Astrocyte of the spinal cord (primary cell): ENCODE data around the gene HIVEP1.

Experiments used
- DNase-seq: peaks from one replicate; pipeline ENCODE4 v3.0.0; 2011; ENCODE audit warnings: low read depth, low spot score
- H3K4me3 ChIP-seq: 2 replicates; pipeline ENCODE4 v1.5.1; 2011; ENCODE audit warnings: low read depth, mild to moderate bottlenecking, low read length, moderate library complexity
- in situ Hi-C: cut with HindIII; loops from 2 replicates; pipeline ENCODE4 v1.10.0; 2017; ENCODE audit warnings: low sequenced_read_pairs
- TF ChIP-seq, protein P1 (sequence below): IDR thresholded peaks from 2 replicates; pipeline ENCODE4 v1.5.1; 2012; ENCODE audit warnings: low read depth, mild to moderate bottlenecking, low read length, inconsistent platforms

HIVEP1 gene

DNA sequence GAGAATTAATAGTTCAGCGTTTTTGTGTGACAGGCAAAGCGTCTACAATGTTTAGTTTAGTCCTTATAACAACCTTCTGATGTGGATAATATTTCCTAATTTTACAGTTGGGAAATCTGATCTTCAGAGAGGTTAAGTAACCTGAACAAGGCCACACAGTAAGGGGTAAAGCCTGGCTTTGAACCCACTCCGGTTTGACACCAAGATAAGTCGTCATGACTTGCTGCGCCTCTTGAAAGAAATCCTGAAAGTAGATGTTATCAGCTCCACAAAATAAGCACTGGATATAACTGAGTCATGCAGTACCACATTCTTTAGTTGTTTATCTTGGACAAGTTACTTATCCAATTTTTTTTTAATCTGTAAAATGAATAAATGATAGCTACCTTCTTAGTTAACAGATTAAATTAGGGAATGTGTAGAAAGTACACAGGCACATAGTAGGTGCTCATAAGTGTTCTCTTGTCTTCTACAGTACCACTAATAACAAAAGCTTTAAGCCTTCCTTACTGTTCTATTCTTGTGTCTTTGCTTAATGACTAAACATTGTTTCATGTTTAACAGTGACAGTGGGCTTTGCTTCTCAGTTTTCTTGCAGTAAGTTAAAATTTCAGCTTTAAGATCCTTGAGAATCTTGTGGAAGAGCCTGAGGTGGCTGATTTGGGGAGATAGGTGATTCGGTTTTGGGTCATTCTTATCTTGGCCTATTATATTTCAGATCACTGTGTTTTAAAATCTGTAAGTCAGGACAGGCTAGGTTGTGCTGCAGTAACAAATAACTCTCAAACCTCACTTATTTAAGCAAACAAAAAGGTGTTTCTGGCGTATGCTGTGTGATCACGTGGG is 2.1 kb downstream of the HIVEP1 start:
- peak; percentile 83 for DNase-seq
- TF ChIP-seq, protein P1, sequence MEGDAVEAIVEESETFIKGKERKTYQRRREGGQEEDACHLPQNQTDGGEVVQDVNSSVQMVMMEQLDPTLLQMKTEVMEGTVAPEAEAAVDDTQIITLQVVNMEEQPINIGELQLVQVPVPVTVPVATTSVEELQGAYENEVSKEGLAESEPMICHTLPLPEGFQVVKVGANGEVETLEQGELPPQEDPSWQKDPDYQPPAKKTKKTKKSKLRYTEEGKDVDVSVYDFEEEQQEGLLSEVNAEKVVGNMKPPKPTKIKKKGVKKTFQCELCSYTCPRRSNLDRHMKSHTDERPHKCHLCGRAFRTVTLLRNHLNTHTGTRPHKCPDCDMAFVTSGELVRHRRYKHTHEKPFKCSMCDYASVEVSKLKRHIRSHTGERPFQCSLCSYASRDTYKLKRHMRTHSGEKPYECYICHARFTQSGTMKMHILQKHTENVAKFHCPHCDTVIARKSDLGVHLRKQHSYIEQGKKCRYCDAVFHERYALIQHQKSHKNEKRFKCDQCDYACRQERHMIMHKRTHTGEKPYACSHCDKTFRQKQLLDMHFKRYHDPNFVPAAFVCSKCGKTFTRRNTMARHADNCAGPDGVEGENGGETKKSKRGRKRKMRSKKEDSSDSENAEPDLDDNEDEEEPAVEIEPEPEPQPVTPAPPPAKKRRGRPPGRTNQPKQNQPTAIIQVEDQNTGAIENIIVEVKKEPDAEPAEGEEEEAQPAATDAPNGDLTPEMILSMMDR = no peak
- H3K4me3 ChIP-seq = peak overlapping the region; percentile 86
- in situ Hi-C loops = no loop called here

DNA sequence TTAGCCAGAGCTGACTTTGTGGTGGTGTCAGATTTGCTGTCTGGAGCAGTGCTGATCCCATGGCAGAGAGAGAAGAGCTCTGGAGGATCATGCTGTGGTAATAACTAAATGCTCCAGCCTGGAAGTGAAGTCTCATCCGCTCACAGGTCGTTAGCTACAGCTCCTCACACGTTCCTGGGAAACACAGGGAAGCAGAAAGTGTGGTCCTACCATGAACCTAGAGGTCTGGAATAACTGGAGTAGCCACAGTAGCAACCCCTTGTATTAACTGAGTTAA is 2.7 kb downstream of the HIVEP1 start:
- in situ Hi-C loops = no loop called here
- no peak for DNase-seq
- TF ChIP-seq, protein P1 = no peak
- no peak overlapping the region for H3K4me3 ChIP-seq

DNA sequence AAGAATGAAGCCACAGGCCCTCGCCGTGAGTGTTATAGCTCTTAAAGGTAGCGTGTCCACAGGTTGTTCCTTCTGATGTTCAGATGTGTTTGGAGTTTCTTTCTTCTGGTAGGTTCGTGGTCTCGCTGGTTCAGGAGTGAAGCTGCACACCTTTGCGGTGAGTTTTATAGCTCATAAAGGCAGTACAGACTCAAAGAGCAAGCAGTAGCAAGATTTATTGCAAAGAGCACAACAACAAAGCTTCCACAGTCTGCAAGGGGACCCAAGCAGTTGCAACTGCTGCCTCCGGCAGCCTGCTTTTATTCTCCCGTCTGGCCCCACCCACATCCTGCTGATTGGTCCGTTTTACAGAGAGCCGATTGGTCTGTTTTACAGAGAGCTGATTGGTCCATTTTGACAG is 5.2 kb downstream of the HIVEP1 start:
- no peak for DNase-seq
- TF ChIP-seq, protein P1 = no peak
- H3K4me3 ChIP-seq = no peak overlapping the region
- in situ Hi-C loops = no loop called here

DNA sequence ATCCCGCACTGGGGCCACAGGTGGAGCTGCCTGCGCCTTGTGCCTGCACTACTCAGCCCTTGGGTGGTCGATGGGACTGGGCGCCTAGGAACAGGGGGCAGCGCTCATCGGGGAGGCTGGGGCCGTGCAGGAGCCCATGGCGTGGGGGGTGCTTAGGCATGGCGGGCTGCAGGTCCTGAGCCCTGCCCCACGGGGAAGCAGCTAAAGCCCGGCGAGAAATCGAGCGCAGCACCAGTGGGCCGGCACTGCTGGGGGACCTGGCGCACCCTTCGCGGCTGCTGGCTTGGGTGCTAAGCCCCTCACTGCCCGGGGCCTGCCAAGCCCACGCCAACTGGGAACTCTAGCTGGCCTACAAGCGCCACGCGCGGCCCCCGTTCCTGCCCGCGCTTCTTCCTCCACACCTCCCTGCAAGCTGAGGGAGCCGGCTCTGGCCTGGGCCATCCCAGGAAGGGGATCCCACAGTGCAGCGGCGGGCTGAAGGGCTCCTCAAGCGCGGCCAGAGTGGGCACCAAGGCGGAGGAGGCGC is 5.8 kb downstream of the HIVEP1 start:
- in situ Hi-C loops = no loop called here
- H3K4me3 ChIP-seq = no peak overlapping the region
- TF ChIP-seq, protein P1 = no peak
- DNase-seq = no peak

DNA sequence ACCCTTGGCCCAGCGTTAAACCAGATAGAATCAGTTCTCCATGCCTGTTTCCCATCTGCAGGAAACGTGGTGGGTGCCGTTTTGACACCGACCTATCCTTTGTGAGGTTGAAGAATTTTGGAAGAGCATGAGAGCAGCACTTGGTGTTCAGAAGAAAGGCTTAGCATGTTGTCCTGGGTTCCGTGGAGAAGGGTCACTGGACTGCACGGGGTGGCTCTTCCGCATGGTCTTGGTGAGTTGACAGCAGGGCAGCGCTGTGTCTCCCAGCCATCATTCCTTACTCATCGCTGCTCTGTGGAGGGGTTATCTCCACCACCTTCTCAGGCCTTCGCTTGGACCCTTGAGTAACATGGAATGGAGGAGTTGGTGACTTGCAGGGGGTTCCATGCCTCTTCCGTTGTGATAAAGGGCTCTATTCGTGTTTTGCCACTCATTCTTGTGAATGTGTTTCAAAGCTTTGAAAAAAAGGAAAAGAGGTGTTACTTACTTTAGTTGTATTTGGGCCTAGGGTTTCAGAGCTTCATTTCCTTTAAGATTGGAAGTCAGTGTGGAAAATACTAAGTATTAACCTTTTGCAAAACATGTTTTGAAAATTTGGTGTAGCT is 8.2 kb downstream of the HIVEP1 start:
- TF ChIP-seq, protein P1 = no peak
- in situ Hi-C loops = no loop called here
- DNase-seq = no peak
- no peak overlapping the region for H3K4me3 ChIP-seq

DNA sequence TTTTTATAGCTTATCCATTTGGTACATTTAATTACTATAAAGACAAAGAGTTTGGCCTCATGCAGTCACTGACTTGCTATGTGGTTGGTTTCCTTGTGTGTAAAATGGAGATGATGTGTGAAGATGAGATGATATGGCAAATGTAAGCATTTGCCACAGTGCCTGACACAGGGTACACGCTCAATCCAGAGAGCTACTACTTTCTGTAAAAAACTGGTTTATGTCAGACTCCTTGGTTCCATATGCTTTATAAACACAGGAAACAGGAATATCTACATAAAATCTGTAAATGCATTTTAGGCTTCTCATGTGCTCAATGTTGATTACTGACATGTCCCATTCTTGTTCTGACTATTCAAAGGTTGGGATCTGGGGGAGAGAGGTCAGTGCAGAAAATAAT is 10.4 kb downstream of the HIVEP1 start:
- H3K4me3 ChIP-seq = no peak overlapping the region
- no peak for DNase-seq
- TF ChIP-seq, protein P1 = no peak
- in situ Hi-C loops = no loop called here
